ENCODE data around the gene ZMIZ1. TPM values are rescaled to one million over a fixed set of nuclear protein-coding genes. Genes with fewer than 3 reads are reported as not detected.

Gene ZMIZ1
- total RNA-seq, 1 experiment from 2014 or later: 22.8 TPM

- no peak for DNase-seq (ENCODE audit: low read depth)
Observed at GRCh38 chr10:79260811-79261740, 192.3 kb downstream of the ZMIZ1 start.

- no peak for DNase-seq (ENCODE audit: low read depth)
Observed at GRCh38 chr10:79262131-79262530, 193.4 kb downstream of the ZMIZ1 start.

- DNase-seq (ENCODE audit: low read depth): no peak
Observed at GRCh38 chr10:79262959-79263746, 194.4 kb downstream of the ZMIZ1 start.

GRCh38 chr10:79263939-79264338 lies 195.2 kb downstream of the ZMIZ1 start:
- DNase-seq (ENCODE audit: low read depth): no peak

- DNase-seq (ENCODE audit: low read depth): no peak
Observed at GRCh38 chr10:79264942-79265341, 196.2 kb downstream of the ZMIZ1 start.

GRCh38 chr10:79266084-79266483 lies 197.3 kb downstream of the ZMIZ1 start:
- no peak for DNase-seq (ENCODE audit: low read depth)

- peak; percentile 99 for DNase-seq (ENCODE audit: low read depth)
Observed at GRCh38 chr10:79266543-79267312, 198.0 kb downstream of the ZMIZ1 start.

GRCh38 chr10:79267499-79267898 lies 198.7 kb downstream of the ZMIZ1 start:
- DNase-seq (ENCODE audit: low read depth): no peak

- DNase-seq (ENCODE audit: low read depth): peak; percentile 84
Observed at GRCh38 chr10:79268161-79268601, 199.4 kb downstream of the ZMIZ1 start.

- DNase-seq (ENCODE audit: low read depth): peak; percentile 86
Observed at GRCh38 chr10:79268742-79269141, 200.0 kb downstream of the ZMIZ1 start.

- DNase-seq (ENCODE audit: low read depth): no peak
Observed at GRCh38 chr10:79269443-79269842, 200.7 kb downstream of the ZMIZ1 start.

- no peak for DNase-seq (ENCODE audit: low read depth)
Observed at GRCh38 chr10:79269969-79270368, 201.2 kb downstream of the ZMIZ1 start.

- no peak for DNase-seq (ENCODE audit: low read depth)
Observed at GRCh38 chr10:79270466-79271246, 201.9 kb downstream of the ZMIZ1 start.

GRCh38 chr10:79272353-79272752 lies 203.6 kb downstream of the ZMIZ1 start:
- DNase-seq (ENCODE audit: low read depth): no peak

- no peak for DNase-seq (ENCODE audit: low read depth)
Observed at GRCh38 chr10:79273604-79274003, 204.8 kb downstream of the ZMIZ1 start.

GRCh38 chr10:79274279-79275104 lies 205.7 kb downstream of the ZMIZ1 start:
- DNase-seq (ENCODE audit: low read depth): no peak

GRCh38 chr10:79275105-79275430 lies 206.3 kb downstream of the ZMIZ1 start:
- no peak for DNase-seq (ENCODE audit: low read depth)

GRCh38 chr10:79275431-79275851 lies 206.7 kb downstream of the ZMIZ1 start:
- no peak for DNase-seq (ENCODE audit: low read depth)

GRCh38 chr10:79277579-79278269 lies 209.0 kb downstream of the ZMIZ1 start:
- no peak for DNase-seq (ENCODE audit: low read depth)
